ENCODE data around the gene FBXW11. TPM values are rescaled to one million over a fixed set of nuclear protein-coding genes. Genes with fewer than 3 reads are reported as not detected.

FBXW11 gene
- polyA plus RNA-seq, 1 donor (not counting 4 experiments of a cell fraction or from before 2014, with no cell fraction given) = 48.4 TPM

- Histone ChIP-seq H2AFZ (ENCODE audit: control insufficient read depth, low read length) (no peak overlapping the region), H3K27ac (ENCODE audit: control insufficient read depth, insufficient read depth, low read length) (no peak overlapping the region), H3K4me1 (ENCODE audit: control insufficient read depth, extremely low read depth, insufficient read depth, low read length) (peaks cover 38% of the 10 kb centered on the region), H3K79me2 (ENCODE audit: control insufficient read depth, insufficient read depth, low read length) (peaks cover 97% of the 10 kb centered on the region), H3K9me1 (ENCODE audit: control insufficient read depth, extremely low read depth, insufficient read depth, low read length) (no peaks in the 10 kb centered on the region), H3K4me2 (ENCODE audit: control insufficient read depth, extremely low read depth, insufficient read depth, low read depth, low read length) (no peak overlapping the region), H3K4me3 (ENCODE audit: control insufficient read depth in 2 of 3, extremely low read depth in 1 of 3, insufficient read depth in 2 of 3, low read depth in 1 of 3, low read length in 3 of 3) (no peak overlapping the region), H4K20me1 (ENCODE audit: control insufficient read depth, extremely low read depth, insufficient read depth, low read length) (peaks cover 3% of the 10 kb centered on the region), H3K9ac (ENCODE audit: control insufficient read depth, extremely low read depth, insufficient read depth, low read length) (no peak overlapping the region), H3K27me3 (ENCODE audit: control insufficient read depth, extremely low read depth, insufficient read depth, low read length) (no peaks in the 10 kb centered on the region), H3K36me3 (ENCODE audit: control insufficient read depth in 2 of 2, extremely low read depth in 1 of 2, insufficient read depth in 2 of 2, low read length in 2 of 2) (peaks cover 0 to 2% of the 10 kb centered on the region in 2 experiments), H3K9me3 (ENCODE audit: control insufficient read depth, low read depth, low read length) (no peaks in the 10 kb centered on the region)
- TF ChIP-seq CTCF (optimal IDR thresholded peaks at IDR 0.05 in 1 of 3, IDR thresholded peaks at IDR 0.05 in 1 of 3, conservative IDR thresholded peaks at IDR 0.05 in 1 of 3; ENCODE audit: extremely low read depth in 1 of 3, insufficient read depth in 2 of 3, low read length in 3 of 3) = no peak
- no peak for TF ChIP-seq EZH2 (IDR thresholded peaks at IDR 0.05; ENCODE audit: low read length)
- dilution Hi-C loops (cut with MboI; ENCODE audit: extremely low pct_ligation_motif_present, low sequenced_read_pairs) = no loop called here
- FAIRE-seq (no peak), DNase-seq (ENCODE audit: low read depth, low spot score) (no peak)
These were observed 6.6 kb downstream of the FBXW11 start for GRCh38 chr5:171999877-172000276.

- no peak overlapping the region for H3K4me2 ChIP-seq (ENCODE audit: control insufficient read depth, extremely low read depth, insufficient read depth, low read depth, low read length)
- no peaks in the 10 kb centered on the region for H3K9me3 ChIP-seq (ENCODE audit: control insufficient read depth, low read depth, low read length)
- no peak overlapping the region for H3K9ac ChIP-seq (ENCODE audit: control insufficient read depth, extremely low read depth, insufficient read depth, low read length)
- DNase-seq (ENCODE audit: low read depth, low spot score) = no peak
- no peak overlapping the region for H3K27ac ChIP-seq (ENCODE audit: control insufficient read depth, insufficient read depth, low read length)
- peaks cover 30% of the 10 kb centered on the region for H3K4me1 ChIP-seq (ENCODE audit: control insufficient read depth, extremely low read depth, insufficient read depth, low read length)
- H3K4me3 ChIP-seq (ENCODE audit: control insufficient read depth in 2 of 3, extremely low read depth in 1 of 3, insufficient read depth in 2 of 3, low read depth in 1 of 3, low read length in 3 of 3) = no peak overlapping the region
- peaks cover 0 to 2% of the 10 kb centered on the region in 2 experiments for H3K36me3 ChIP-seq (ENCODE audit: control insufficient read depth in 2 of 2, extremely low read depth in 1 of 2, insufficient read depth in 2 of 2, low read length in 2 of 2)
- no peaks in the 10 kb centered on the region for H3K27me3 ChIP-seq (ENCODE audit: control insufficient read depth, extremely low read depth, insufficient read depth, low read length)
- FAIRE-seq = no peak
- dilution Hi-C loops (cut with MboI; ENCODE audit: extremely low pct_ligation_motif_present, low sequenced_read_pairs) = no loop called here
- no peak overlapping the region for H2AFZ ChIP-seq (ENCODE audit: control insufficient read depth, low read length)
- TF ChIP-seq EZH2 (IDR thresholded peaks at IDR 0.05; ENCODE audit: low read length) (no peak), CTCF (optimal IDR thresholded peaks at IDR 0.05 in 1 of 3, IDR thresholded peaks at IDR 0.05 in 1 of 3, conservative IDR thresholded peaks at IDR 0.05 in 1 of 3; ENCODE audit: extremely low read depth in 1 of 3, insufficient read depth in 2 of 3, low read length in 3 of 3) (no peak)
- H3K79me2 ChIP-seq (ENCODE audit: control insufficient read depth, insufficient read depth, low read length) = peaks cover 96% of the 10 kb centered on the region
- peaks cover 3% of the 10 kb centered on the region for H4K20me1 ChIP-seq (ENCODE audit: control insufficient read depth, extremely low read depth, insufficient read depth, low read length)
- H3K9me1 ChIP-seq (ENCODE audit: control insufficient read depth, extremely low read depth, insufficient read depth, low read length) = no peaks in the 10 kb centered on the region
These were observed 7.3 kb downstream of the FBXW11 start for GRCh38 chr5:171999100-171999499.

All from keratinocyte (primary cell).